GM04504 (cell line): Measurements from ENCODE around the gene MIPOL1.

Source experiments
- DNase-seq: peaks from one replicate; pipeline ENCODE4 v3.0.0-alpha.2; 2012; ENCODE audit warnings: low read depth

Gene MIPOL1

DNA sequence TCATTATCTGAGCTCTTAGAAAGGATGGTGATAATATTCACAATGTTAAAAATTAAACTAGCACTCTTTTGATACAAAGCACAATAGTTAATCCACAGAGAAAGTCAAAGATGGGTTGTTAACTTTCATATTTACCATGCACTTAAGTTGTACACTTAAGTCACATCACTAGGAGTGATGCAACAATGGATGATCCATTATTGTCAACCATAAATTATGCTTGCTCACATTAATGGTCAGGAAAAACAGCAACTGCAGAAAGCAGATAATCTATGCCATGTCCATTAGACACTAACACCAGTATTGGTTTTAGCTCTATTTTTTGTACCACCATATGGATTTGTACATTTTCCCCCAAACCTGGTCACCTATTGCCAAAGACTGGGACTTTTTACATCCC is 201.8 kb downstream of the MIPOL1 start:
- no peak for DNase-seq

GRCh38 chr14:37401093-37401492 is 203.4 kb downstream of the MIPOL1 start:
- DNase-seq: no peak

DNA sequence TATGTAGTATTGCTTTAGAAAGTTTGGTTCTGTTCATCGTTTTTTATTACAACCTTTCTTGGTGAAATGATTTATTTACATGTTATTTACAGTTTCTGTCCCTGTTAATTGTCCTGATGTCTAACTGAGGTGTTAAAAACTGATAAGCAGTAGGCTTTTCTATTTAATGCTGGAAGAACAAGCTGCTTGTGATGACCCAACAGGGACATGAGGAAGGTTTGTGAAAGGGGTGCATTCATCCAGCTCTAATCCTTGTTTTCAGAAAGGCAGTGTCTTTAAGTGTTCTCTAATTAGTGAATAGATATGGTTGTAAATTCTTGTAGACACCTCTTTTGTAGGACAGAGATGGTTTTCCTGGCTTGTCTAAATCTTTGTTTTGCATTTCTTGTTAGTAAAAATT is 205.9 kb downstream of the MIPOL1 start:
- no peak for DNase-seq

GRCh38 chr14:37406095-37406494 is 208.4 kb downstream of the MIPOL1 start:
- DNase-seq: no peak

DNA sequence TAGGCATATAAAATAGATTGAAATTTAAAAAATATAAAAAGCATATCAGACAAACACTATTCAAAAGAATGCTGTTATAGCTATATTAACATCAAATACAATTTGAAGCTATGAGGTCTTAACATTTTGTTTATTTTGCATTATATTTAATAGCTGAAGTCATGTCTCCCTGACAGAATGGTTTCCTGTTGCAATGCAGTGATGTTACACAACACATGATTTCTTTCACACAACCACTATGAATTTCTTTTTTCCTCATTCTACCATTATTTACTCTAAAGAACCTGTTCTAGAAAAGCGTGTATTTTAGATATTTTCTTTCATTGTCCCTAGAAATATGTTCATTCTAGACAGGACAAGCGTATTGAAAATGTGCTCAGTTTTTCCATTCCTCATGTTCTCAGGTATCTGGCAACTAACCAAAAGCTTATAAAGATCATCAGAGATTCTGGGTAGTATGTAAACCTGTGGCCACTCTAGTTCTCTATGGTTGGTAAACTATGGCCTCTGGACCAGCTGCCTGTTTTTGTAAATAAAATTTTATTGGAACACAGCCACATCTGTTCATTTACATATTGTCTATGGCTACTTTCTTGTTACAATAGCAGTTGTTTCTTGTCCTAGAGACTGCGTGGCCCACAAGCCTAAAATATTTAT is 213.5 kb downstream of the MIPOL1 start:
- no peak for DNase-seq

DNA sequence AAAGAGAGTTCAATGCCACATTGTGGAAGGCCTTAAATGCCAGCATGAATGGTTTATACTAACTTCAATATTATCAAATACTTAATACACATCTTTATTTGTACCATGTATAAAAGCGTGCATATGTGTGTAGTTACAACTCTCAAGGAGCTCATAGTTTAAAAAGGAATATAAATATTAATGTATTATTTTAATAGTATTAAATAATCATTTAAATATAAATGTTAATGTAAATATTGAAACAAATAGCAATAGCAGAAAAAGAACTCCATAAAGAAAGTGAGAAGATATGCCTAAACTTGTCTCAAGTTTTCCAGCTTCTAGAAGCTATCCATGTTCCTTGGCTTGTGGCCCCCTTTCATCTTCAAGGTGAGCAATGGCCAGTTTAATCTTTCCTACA is 215.3 kb downstream of the MIPOL1 start:
- no peak for DNase-seq

DNA sequence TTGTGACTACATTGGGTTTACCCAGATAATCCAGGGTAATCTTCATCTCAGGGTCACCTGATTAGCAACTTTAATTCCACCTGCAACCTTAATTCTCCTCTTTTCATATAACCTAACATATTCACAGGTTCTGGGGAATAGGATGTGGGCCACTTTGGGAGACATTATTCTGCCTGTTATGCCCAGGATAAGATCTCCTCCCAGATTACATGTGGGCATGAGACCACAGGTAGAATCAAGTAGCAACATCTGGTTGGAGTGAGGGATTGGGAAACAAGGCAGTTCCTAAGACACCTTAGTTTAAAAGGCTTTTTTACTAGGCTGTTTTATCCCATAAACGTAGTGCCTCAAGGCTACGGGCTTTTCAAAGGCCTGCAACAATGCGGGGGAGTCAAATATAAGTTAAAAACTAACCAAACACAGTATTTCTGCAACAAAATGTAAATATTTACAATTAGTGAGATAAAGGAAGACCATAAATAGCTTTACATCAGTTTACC is 215.8 kb downstream of the MIPOL1 start:
- DNase-seq: no peak

GRCh38 chr14:37416264-37416663 is 218.5 kb downstream of the MIPOL1 start:
- DNase-seq: no peak

DNA sequence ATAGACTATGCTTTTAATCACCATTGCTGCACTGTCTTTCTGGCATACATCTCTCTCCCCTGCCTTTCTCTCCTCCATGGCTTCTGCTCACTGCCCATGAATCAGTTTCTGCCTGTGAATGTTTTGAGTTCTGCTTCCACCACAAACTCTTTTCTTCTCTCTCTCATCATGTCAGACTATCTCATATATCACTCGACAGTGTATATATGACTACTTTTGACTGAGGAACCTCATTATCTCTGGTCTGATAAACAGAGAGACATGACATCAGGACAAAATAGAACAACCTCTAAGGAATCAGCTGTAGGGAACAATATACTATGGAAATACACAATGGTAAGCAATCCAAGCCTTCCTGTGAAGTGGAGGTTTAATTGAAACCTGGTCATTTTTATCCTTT is 219.4 kb downstream of the MIPOL1 start:
- no peak for DNase-seq

DNA sequence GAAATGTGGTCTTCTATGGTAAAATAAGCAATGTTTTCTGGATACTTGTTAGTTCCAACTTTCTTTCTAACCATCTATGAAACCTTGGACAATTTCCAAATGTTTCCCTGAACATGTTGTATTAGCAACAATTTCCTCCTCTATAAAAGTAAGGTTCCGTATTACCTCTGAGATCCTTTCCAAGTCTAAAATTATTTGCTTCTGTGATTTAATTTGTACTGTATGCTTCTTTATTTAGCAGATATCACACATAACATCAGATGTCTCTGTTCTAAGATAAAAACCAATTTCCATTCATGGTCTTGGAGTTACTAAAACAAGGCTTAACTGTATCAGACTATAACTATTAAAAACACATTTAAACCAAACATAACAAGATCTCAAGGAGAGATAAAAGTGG is 220.1 kb downstream of the MIPOL1 start:
- no peak for DNase-seq

GRCh38 chr14:37420622-37421021 is 222.9 kb downstream of the MIPOL1 start:
- DNase-seq: no peak

- no peak for DNase-seq
These were observed 224.6 kb downstream of the MIPOL1 start for GRCh38 chr14:37422319-37422718.

DNA sequence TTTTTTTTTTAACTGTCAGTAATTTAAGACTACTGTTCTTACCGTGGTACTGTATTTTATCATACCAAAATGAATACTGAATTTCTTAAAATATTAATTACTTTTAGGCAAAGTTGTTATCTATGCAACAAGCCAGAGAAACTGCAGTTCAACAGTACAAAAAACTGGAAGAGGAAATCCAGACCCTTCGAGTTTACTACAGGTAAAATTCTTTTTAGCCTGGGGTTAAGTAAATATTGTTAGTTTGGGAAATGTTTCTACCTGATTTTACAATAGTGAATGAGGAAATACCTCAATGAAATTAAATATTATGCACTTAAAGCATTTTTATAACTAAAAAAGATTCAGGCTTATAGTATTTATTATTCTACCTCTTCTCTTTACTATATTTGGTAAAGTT is 225.0 kb downstream of the MIPOL1 start:
- DNase-seq: no peak

DNA sequence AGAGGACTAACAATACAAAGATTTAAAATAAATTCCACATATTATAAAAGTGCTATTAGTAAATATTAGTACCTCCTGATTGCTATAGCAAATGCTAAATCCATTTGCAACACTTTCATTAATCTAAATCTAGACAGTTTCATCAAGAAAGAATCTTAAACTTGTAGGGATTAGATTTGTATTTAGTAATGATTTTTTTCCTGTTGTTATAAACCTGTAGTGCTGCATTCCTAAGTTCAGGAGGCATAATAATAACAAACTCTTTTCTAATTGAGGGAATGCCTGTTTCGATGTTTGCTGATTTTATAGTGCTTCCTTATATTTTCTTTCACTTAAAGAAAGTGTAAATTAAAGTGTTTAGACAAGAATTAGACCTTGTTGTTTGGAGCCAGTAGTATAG is 231.2 kb downstream of the MIPOL1 start:
- no peak for DNase-seq

GRCh38 chr14:37429618-37430017 is 231.9 kb downstream of the MIPOL1 start:
- no peak for DNase-seq

GRCh38 chr14:37434867-37435266 is 237.1 kb downstream of the MIPOL1 start:
- no peak for DNase-seq

DNA sequence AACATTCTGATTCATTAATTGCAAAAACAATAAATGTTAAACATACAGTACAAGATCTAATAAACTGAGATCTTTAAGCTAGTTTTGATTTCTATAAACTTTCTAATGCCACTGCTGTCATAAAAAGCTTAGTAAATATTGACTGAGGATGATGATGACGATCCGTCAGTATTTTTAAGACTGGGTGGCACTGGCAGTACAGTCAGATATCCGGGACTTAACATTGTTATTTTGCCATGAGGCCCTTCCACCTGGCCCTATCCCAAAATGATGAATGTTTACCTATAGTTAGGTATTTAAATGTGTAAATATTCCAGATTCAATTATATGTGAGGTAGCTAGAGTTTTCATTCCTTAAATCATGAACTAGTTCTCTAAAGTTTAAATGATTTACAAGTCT is 238.8 kb downstream of the MIPOL1 start:
- DNase-seq: no peak

DNA sequence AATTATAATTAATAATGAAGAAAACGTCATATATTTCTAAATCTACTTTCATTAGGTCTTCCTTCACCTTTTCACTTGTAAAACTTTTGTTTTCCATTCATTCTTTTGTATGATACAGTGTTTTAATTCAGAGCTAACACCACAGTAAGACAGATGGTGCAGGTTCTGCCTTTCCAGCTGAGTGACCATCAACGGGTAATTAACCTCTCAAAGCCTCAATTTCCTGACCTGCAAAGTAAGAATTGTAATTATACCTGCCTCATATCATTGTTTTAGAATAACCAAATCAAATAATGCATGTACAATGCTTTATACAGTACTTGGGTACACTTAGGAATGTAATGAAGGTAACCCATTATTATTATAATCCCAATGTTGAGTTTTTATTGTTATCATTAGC is 239.8 kb downstream of the MIPOL1 start:
- no peak for DNase-seq

- DNase-seq: no peak
These were observed 240.7 kb downstream of the MIPOL1 start for GRCh38 chr14:37438444-37438843.

DNA sequence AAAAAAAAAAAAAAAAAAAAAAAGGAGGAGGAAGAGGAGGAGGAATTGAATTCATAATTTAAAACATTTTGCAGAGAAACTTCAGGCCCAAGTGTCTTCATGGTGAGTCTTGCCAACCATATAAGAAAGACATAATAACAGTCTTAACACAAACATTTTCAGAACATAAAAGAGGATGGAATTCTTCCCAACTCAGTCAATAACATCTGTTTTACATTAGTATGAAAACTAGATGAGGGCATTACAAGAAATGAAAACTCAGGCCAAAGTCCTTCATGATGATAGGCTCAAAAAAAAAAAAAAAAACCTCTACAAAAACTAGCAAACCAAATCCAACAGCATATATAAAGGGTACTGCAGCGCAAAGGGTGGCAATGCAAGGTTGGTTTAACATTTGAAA is 245.7 kb downstream of the MIPOL1 start:
- DNase-seq: peak; percentile 52

- DNase-seq: no peak
These were observed 250.2 kb downstream of the MIPOL1 start for GRCh38 chr14:37447883-37448391.

DNA sequence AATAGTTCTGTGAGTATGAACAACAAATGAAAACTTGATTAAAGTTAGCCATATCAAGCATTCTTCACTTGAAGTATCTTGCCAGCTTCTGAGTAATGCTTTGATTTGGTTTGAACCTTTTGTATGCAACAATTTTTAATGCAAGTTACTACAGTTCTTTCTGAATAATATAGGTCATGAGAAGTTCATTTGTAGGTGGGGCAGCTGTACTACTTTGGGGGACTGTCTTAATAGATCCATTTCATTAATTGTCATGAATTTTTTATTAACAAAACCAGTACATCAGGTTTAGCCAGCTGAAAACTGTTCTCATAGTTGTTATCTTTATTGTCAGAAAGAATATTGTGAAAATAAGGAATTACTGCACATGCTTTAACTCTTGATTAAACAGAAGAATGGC is 254.6 kb downstream of the MIPOL1 start:
- no peak for DNase-seq

- no peak for DNase-seq
These were observed 256.2 kb downstream of the MIPOL1 start for GRCh38 chr14:37453985-37454384.

DNA sequence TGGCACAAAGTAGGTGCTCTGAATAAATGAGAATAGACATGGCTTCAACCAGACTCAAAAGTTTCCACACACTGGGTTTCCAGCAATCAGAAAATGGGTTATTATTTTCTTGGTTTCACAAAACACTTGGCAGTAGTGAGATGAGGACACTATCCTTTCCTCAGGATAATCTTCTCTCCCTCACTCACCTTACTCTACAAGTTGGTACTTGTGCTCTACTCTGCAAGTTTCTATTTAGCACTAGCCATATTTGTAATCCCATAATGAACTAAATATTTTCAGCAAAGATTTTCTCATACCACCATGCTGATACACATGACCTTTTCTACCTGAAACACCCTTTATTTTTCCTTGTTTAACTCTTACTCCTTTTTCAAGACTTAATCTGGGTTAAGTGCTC is 259.6 kb downstream of the MIPOL1 start:
- no peak for DNase-seq
